ENCODE measurements around the gene NEUROG2.
"Not testable (repeated sequence)": the region's sequence is repeated elsewhere in the genome, so short reads cannot be mapped to it uniquely, and the experiment has no call there.

The NEUROG2 gene

DNA sequence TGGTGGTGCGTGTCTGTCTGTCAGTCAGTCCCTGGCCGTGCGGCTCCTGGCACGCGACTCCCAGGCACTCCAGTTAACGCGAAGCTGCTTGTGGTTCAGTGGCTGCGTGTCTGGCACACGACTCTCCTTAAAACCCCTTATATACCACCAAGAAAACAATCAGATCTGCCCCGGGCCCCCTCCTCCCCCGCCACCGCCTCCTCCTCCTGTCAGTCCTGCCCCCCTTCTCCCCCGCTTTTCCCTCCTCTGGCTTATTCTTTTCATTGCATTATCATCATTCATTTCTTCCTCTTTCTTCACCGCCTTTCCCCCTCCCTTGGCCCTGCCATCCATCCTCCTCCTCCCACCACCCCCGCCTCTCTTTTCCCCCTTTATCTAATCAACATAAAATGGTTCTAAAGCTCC is at the start of gene NEUROG2:
Gene NEUROG2, minus strand, starts transcription at position 115 of the 405 bp plus-strand sequence. CDS start 705 bp downstream, outside the sequence.
- DNase-seq: peak in 1 of 2 experiments; percentile 60

DNA sequence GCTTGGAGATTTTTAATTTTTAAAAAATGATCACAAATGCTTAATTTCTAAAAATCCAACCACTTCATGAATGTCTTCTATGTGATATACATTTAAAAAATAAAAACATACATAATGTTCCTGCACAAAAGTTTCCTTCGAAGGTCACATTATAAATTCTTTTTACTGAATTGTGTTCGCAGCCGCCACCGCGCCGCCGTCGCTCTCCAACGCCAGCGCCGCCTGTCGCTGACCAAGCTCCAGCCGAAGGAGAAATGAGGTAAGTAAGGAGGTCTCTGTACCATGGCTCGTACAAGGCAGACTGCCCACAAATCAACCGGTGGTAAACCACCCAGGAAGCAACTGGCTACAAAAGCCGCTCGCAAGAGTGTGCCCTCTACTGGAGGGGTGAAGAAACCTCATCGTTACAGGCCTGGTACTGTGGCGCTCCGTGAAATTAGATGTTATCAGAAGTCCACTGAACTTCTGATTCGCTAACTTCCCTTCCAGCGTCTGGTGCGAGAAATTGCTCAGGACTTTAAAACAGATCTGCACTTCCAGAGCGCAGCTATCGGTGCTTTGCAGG is 48.8 kb upstream of the NEUROG2 start:
- DNase-seq: no peak

DNA sequence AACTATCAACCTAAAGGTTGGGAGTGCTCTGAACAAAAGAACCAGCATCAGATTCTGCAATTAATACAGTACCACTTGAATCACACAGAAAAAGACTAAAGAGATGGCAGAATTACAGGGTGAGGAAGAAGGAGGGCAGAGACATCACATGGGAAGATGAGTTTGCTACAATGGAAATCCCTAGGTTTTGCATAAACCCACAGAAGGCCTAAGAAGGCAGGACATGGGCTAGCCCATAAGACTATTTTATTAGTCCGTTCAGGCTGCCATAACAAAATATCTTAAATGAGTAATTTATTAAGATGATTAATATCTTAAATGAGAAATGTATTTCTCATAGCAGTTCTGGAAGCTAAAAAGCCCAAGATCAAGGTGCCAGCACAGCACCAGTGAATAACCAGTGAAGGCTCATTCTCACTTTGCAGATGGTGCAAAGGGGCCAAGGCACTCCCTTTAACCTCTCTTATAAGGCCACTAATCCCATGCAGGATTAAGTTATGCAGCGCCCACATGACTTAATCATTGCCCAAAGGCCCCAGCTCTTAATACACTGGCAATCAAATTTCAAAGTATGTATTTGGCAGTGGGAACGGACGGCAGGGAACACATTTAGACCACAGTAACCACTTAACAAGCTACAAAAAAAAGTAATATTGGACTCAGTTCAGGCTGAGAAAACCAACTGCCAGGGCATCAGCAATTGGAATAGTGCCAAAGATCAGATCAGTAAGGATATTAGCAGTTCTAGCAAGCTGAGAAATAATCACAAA is 47.6 kb upstream of the NEUROG2 start:
- peak in 1 of 2 experiments; percentile 16 for DNase-seq

DNA sequence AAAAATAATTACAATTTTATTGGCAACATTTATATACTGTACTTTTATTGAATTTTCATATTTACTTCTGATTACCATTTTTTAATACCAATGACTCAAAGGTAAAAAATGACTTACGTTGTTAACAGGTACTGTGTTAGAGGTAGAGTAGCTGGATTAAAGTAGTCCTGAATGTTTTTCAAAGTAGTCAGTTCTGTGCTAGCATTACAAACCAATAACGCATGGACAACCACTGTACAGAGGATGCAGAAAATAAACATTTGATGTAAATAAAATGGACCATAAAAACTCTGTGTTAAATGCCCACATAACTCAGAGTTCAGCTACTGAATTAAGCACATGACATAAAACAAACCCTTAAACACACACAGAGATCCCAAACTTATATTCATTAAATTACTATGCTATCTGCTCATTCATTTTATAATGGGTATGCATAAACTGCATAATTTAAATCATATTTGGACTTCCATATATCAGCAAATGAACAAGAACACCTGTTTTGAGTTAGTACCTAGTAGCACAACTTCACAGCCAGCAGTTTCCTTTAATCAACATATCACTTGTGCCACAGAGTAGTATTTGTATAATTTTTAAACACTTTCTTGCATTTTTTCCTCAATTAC is 46.4 kb upstream of the NEUROG2 start:
- DNase-seq: no peak

DNA sequence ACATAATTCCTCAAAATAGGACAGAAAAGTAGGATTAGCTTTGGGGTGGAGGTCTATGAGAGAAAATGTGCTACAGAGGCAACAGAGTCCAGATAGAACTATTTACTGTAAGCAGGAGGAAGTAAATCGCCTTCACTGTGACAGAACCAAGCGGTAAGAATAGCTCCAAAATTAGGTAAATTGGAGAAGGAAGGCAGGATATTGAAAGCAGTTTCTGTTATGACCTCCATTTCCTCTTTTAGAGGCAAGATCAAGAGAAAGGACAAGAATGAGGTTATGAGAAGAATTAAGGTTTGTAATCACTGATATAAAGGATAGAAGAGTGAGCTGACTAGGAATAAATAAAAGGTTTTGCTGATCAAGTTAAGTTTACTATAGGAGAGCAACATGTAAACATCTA is 44.1 kb upstream of the NEUROG2 start:
- no peak for DNase-seq

DNA sequence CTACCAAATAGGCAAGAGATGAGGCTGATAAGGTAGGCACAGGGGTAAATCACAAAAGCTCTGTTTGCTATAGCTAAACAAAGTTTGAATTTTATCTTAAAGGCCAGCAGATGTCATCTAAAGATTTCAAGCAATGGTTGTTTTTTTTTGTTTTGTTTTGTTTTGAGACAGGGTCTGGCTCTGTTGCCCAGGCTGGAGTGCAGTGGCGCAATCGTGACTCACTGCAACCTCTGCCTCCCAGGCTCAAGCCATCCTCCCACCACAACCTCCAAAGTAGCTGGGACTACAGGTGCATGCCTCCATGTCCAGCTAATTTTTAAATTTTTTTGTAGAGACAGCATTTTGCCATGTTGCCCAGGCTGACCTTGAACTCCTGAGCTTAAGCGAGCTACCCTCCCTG is 43.1 kb upstream of the NEUROG2 start:
- DNase-seq: no peak

DNA sequence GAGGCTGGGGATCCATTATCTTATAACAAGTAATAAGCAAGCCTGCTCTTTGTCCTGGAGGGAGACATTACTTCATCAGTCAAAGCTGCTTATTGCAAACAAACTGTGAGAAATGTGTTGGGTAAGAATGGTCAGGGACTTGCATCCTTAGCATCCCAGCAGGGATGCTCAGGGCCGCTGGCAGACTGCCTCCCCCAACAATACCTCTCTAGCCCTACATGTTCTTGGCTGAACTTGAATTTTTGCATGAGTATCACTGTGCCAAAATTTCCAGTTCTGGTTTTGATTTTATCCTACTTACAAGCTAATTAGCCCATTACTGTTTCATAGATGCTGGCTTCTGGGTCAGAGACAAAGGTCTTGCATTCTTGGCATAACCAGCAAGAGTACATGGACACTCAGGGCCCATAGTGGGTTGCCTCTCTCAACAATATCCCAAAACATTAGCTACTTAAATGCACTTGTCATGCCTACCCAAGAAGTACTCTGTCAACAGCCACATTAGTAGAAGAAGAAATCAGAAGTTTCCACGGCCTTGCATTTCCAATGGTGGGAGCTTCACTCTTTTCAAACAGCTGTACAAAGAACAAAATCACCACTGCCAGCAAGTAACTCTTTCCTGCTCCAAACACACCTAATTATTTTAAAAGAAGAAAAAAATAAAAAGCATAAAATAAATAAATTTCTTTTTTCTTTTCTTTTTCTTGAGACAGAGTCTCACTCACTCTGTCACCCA is 41.9 kb upstream of the NEUROG2 start:
- no peak for DNase-seq

DNA sequence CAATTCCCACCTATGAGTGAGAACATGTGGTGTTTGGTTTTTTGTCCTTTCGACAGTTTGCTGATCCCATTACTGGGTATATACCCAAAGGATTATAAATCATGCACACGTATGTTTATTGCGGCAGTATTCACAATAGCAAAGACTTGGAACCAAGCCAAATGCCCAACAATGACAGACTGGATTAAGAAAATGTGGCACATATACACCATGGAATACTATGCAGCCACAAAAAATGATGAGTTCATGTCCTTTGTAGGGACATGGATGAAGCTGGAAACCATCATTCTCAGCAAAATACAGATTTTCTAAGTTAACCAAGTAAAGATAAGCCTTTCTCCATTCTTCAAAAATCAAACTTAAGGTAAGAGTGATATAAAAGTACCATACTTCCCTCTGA is 38.3 kb upstream of the NEUROG2 start:
- DNase-seq: not testable (repeated sequence)

DNA sequence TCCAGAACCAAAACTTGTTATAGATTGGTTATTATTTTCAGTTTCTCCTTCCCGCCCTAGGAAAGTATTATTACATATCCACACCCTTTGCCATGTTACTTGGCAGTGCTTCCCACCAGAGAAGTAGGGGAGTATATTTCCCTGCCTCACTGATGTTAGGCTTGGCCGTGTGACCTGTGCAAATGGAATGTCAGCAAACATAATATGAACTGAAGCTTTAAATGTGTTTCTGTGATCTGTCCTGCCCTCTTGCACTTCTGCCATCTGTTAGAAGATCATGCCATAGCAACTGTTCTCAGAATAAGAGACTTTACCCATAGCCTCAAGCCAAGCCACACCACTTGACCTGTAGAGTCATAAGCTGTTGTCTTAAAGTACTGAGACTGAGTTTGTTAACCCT is 36.7 kb upstream of the NEUROG2 start:
- DNase-seq: no peak

DNA sequence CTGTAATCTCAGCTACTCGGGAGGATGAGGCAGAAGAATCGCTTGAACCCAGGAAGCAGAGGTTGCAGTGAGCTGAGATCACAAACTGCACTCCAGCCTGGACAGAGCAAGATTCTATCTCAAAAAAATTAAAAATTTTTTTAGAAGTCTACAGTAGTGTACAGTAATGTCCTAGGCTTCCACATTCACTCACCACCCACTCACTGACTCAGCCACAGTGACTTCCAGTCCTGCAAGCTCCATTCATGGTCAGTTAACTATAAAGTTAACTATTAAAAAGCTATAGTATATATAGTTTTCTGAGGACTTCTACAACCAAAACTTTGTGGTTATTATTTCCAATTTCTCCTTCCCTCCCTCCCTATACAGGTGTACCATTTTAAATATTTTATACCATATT is 34.7 kb upstream of the NEUROG2 start:
- DNase-seq: no peak

DNA sequence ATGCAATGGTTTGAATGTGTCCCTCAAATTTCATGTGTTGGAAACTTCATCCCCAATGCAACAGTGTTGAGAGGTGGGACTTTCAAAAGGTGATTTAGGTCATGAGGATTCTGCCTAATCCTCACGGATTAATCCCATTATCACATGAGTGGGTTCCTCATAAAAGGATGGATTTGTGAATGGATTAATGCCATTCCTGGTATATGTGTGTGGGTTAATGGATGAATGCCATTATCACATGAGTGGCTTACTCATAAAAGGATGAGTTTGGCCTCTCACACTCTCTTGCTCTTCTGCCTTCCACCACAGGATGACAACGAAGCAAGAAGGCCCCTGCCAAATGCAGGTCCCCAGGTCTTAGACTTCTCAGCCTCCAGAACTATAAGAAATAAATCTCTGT is 30.5 kb upstream of the NEUROG2 start:
- DNase-seq: no peak

DNA sequence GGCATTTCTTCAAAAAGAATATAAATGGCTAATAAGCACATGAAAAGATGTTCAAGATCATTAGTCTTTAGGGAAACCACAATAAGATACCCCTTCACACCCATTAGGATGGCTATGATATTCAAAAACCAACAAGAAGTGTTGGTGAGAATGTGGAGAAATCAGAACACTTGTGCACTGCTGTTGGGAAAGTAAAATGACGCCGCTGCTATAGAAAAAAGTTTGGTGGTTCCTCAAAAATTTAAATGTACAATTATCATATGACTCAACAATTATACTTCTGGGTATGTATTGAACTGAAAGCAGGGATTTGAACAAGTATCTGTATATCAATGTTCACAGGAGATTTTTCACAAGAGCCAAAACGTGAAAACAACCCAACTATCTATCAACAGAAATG is 29.4 kb upstream of the NEUROG2 start:
- DNase-seq: no peak

DNA sequence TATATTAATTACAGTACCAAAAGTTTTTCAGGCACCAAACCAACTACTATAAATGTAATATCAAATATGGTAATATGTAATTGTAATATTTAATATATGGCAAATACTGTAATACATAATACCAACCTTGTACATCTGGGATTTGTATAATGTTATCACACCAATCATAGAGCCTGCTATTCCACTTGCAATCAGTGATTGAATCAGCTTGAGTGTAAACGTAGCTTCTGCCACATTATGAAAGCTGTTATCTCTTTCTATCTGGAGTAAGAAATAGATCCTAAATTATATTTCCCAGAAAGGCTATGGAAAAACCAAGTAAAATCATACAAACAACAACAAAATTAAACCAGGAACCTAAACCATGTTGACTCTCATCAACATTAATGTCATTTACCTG is 24.7 kb upstream of the NEUROG2 start:
- no peak for DNase-seq

DNA sequence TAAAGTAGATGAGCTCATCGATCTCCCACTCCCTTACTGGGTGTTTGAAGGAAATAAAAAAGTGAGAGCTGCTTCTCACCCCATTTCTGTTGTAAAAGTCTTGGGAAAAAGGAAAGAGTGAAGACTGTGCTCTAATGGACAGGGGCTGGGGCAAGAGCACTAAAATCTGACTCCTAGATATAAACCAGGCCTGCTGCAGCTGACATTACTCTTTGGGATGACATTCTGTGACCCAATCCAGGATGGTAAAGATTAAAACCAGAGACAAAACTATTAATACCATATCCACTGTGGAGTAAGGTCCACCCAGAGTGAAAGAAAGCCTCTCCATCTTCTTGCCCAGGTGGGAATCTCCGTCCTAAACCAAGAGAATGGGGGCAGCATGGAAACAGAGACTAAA is 20.1 kb upstream of the NEUROG2 start:
- no peak for DNase-seq

DNA sequence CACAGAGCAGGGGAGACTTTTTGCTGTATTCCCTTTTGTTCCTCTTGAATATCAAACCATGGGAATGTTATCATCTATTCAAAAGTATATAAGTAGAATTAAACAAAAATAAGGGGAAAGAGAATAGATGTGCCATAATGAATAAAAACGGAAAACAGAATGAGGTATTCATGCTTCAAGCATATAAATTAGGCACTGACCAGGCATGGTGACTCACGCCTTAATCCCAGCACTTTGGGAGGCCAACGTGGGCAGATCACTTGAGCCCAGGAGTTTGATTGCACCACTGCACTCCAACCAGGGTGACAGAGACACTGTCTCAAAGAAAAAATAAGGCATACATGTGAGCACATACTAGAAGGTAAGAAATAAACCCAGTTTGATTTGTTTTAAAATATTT is 16.3 kb upstream of the NEUROG2 start:
- DNase-seq: no peak

DNA sequence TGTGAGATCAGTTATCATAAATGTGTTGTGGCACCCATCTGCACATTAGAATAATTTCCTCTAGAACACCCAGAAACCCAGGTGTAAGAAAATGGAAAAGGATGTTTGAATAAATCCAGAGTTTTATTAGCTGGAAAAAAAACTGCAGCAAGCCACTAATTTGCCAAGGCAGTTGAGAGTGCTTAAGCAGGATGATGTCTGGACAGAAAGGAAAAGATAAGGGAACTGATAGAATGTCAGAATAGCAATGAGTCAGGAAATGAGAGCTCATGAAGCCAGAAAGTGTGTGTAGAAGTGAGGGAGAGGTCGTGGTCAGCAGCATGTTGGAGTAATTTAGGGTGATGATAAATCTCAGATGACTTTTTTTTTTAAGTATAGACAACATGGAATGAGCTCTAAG is 15.2 kb upstream of the NEUROG2 start:
- no peak for DNase-seq

DNA sequence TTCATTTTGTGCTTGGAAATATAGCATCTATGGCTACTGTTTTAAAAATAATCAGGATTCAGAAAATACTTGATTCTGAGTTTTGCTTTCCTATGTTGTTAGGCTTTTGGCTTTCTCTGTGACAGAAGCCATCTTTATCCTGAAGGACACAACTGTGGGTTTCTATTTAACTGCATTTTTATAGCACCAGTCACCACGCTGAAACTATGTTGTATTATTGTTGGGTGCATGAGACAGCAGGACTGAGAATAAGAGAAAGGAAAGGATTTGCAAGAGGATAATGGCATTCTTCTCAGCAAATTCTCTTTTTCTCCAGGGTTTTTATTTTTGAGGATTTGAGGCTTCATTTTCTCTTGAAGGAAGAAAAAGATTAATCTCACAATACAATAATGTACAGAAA is 10.1 kb upstream of the NEUROG2 start:
- no peak for DNase-seq

DNA sequence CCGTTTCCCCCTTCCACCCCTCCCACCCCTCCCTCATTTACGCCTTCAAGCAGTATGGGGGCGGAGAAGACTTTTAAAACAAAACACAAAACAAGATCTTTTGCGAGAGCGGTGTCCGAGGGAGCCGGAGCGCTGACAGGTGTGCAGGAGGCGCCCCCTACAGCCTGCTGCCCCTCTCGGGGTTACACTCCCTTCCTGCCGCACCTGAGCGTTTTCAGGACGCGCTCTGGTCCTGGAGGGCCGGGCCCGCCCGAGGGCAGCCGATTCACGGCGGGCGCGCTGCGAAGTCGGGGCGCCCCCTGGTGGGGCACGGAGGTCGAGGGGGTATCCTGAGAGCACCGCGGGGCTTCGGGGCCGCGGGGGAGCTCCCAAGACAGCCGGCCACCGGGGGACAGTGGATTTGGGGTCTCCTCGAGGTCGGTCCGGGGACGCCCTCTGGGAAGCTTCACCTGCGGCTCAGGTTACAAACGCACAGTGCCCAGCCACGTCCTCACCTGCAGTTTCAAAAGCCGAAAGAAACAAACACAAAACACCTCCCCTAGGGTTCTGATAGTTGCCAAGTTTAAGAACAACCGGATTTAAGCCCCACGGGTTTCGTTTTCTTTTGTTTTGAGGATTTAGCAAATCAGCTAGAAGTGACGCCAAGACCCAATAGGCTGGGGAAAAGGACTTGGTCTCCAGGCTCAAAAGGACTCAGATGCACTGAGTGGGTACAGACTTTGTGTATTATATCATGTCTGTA is 8.0 kb upstream of the NEUROG2 start:
- peak; percentile 76 to 94 for DNase-seq

DNA sequence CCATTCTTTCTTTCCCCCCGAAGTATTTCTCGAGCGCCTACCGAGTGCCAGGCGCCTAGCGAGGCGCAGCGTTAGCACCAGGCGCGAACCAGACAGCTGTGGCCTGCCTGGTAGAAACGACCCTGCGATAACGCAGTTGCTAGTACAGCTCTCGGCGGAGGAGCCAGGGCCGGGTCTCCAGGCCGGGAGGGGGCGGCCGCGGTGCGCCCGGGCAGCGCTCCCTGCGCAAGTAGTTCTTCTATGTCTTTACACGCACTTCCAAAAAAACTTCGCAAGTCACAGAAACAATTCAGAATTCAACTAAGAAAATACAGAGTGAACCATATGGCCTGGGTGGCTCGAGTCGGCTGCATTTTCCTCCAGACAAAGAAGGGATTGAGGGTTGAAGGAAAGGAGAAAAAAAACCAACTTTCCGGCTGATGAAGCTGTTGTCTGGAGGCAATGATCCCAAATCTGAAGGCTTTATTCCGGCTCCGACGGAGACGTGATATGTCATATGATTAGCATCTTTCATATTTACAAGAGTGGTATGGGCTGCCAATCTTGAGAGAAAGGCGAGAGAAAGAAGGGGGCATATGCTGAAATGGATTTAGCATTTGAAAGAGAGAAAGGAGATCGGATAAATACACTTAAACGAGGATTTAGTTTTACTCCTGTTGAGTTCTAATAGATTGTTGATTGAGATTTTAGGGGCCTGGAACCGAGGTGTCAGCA is 7.2 kb upstream of the NEUROG2 start:
- no peak for DNase-seq

DNA sequence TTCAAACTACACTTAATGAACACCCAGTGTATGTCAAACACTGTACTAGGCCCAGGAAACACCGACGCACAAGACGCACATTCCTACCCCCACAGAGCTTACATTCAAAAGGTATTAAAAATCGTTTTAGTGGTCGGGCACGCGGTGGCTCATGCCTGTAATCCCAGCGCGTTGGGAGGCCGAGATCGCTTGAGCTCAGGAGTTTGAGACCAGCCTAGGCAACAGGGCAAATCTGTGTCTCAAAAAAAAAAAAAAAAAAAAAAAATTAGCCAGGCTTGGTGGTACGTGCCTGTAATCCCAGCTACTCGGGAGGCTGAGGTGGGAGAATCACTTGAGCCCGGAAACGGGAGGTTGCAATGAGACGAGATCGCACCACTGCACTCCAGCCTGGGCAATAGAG is 6.5 kb upstream of the NEUROG2 start:
- DNase-seq: not testable (repeated sequence)

DNA sequence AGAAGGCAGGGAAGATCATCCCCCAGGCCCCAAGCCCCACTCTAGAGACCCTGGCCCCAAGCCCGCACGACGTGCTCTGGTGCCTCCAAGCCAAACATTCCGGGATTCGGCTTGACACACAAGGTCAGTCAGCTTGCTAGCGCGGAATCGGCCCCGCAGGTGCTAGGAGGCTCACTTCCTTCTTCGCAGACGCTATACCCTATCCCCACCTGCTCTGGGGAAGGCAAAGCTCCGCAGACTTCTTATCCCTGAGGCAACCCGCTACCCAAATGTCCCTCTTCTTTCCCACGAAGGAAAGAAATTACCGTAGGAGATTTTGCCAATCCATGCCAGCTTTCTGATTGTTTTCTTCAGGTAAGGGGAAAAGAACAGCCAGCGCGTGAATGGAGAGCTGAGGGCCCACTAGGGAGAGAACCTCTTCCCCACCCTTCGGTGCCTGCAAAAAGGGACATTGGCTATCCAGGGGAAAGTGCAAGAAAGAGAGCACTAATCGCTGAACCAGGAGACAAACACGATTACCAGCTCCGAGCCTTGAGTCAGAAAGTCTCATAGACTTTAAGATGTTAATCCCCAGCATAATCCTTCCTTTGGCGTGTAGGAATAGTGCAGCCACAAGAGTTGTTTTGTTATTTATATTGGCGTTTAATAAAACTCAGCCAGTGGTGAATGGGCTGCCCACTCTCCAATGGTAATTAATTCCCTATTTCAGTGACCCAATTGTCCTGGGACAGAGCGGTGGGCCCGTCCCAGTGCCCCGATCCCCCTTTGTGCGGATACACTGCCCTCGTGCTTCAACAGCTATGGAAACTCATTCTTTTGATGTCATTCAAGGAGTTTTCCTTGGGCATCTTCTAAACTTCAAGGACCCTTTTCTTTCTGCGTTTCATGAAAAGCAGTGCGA is 5.4 kb upstream of the NEUROG2 start:
- DNase-seq: no peak
